Effector memory CD8-positive, alpha-beta T cell (primary cell): Measurements from ENCODE around the gene NECTIN1.

Experiments used
- ATAC-seq: fragments of 150-1000 bp; cut with Tn5 transposase; replicated peaks from 2 replicates; pipeline ENCODE4 v1.10.0; 2021; ENCODE audit warnings: mild to moderate bottlenecking, moderate library complexity
- DNase-seq, 3 experiments: peaks; one replicate each; pipeline ENCODE4 v3.0.0; 2021
- H3K27ac Mint-ChIP-seq, 2 donors: one replicate each; pipeline ENCODE4 v1.8.0; 2022; ENCODE audit warnings: mild to moderate bottlenecking in 2 of 2, mixed read lengths in 2 of 2, moderate library complexity in 2 of 2
- H3K27me3 Mint-ChIP-seq, 2 donors: one replicate each; pipeline ENCODE4 v1.8.0; 2022; ENCODE audit warnings: mixed read lengths in 2 of 2
- H3K36me3 Mint-ChIP-seq: one replicate; pipeline ENCODE4 v1.8.0; 2022; ENCODE audit warnings: mild to moderate bottlenecking, moderate library complexity, mixed read lengths; ENCODE audit not compliant: insufficient read depth
- H3K4me1 Mint-ChIP-seq, 2 donors: one replicate each; pipeline ENCODE4 v1.8.0; 2022; ENCODE audit warnings: low read depth in 2 of 2, mixed read lengths in 2 of 2
- H3K4me3 Mint-ChIP-seq, 2 donors: one replicate each; pipeline ENCODE4 v1.8.0; 2022; ENCODE audit warnings: mild to moderate bottlenecking in 2 of 2, mixed read lengths in 2 of 2, moderate library complexity in 2 of 2
- H3K9me3 Mint-ChIP-seq, 2 donors: one replicate each; pipeline ENCODE4 v1.8.0; 2022; ENCODE audit warnings: mixed read lengths in 2 of 2

NECTIN1 gene

GRCh38 chr11:119722281-119722794, 6.7 kb downstream of the NECTIN1 start:
- DNase-seq, result no peak
- H3K4me3 Mint-ChIP-seq, result no peak overlapping the region

DNA sequence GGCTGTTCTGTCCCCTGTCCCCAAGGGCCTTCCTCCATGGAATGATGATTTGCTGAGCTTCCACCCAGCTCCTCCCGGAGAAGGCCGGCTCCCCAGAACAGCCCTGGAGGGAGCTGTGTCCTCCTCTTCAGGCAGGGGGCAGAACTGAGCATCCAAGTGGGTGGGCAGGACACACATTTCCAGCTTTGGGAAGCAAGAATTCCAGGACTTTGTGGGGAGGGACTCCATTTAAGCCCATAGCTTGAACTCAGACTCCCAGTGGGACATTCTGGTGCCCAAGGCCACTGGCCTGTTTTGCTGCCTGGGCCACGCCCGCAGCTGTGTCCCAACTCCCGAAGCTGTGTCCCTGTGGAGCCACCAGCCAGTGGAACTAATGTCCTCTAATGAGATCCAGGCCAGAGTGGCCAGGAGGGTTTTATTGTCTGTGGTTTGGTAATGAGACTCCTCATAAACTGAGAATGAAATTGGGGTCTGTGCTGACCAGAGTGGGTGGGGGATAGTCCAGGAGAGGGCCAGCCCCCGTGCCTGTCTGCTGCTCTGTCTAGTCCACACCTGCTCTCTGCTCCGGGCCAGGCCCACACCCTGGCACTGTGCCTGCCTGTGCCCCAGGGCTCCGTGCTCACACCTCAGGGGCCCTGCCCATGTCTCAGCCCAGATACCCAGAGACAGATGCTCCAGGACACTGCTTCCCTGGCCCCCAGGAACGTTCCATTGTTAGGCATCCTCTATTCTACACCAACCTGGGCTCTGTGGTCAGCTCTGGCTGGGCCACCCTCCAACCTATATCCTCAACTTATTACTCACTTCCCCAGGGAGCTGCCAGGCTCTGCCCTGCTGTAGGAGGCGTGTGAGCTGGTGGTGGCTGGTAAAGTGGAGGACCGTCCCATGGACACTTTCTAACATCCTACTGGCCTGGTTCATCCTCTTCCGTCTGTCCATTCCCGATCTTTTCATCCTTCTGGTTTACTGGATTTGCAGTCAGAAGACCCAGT, 7.6 kb downstream of the NECTIN1 start:
- Mint-ChIP-seq H3K27ac (no peak overlapping the region), H3K4me1 (peaks cover 0 to 15% of the 10 kb centered on the region in 2 donors), H3K9me3 (no peaks in the 10 kb centered on the region), H3K27me3 (peaks cover 10 to 23% of the 10 kb centered on the region in 2 donors), H3K36me3 (peaks cover 8% of the 10 kb centered on the region), H3K4me3 (no peak overlapping the region)
- ATAC-seq (no peak), DNase-seq (no peak)

More at GRCh38 chr11:119722281-119722794, 6.7 kb downstream of the NECTIN1 start:
- Mint-ChIP-seq H3K36me3 (peaks cover 8% of the 10 kb centered on the region), H3K27me3 (peaks cover 10 to 23% of the 10 kb centered on the region in 2 donors), H3K4me1 (peaks cover 0 to 18% of the 10 kb centered on the region in 2 donors), H3K9me3 (no peaks in the 10 kb centered on the region), H3K27ac (no peak overlapping the region)
- ATAC-seq, result no peak

DNA sequence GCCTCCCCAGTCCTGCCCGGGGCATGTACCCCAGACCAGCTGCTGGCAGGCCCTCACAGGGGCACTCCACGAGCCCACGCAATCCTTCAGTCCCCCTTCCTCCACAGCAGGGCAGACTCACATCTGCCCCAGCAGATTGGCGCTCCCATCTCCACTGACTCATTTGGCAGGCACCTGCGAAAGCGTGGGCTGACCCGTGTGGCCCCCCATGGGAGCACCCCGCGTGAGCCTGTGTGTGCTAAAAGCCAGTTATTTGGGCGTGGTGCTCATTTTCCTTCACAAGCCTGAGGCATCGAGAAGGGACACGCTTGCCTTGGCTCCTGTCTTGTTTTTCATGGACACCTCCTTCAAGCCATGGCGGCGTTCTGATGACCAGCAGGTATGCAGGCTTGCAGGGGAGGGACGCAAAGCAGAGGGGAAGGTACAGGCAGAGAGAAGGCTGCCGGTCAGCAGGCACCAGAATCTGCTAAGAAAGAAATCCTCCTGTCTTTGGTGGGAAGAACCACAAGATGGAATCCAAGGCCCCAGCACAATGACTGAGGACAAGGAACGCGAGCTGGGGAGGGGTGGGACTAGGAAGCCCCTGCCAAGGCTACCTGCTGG, 8.6 kb downstream of the NECTIN1 start:
- Mint-ChIP-seq H3K4me3 (no peak overlapping the region), H3K36me3 (peaks cover 8% of the 10 kb centered on the region), H3K9me3 (no peaks in the 10 kb centered on the region), H3K4me1 (peaks cover 0 to 7% of the 10 kb centered on the region in 2 donors), H3K27me3 (peaks cover 10 to 23% of the 10 kb centered on the region in 2 donors), H3K27ac (no peak overlapping the region)
- DNase-seq (no peak), ATAC-seq (no peak)

DNA sequence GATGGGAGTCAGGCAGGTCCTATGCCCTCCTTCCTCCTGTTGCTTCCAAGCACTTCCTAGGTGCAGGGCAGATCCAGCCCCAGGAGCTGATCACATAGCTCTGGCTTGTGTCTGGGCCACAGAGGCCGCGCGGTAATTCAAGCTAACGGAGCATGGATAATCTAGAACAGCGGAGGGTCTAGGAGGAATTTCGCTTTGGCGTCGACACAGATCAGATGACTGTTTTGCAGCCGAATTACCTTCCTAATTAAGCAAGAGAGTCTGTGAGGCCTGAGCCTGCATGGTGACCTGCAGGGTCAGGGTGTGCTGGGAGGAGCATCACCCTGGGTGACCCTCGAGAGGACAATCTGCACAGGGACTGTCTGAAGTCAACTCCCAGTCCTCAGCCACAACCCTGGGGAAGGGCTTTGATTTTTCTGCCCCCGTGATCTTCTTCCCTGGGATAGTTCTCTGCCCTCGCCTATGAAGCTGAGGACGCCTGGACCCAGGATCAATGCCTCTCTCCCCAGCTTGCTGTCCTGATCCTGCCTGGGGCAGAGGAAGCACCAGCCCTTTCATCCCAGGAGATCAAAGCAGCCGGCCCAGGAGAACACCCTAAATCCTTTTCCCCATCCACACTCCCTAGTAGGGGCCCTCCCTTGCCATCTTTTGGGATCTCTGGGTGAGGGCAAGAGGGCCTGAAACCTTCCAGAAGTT, 11.0 kb downstream of the NECTIN1 start:
- ATAC-seq (no peak), DNase-seq (no peak)
- peaks cover 20 to 23% of the 10 kb centered on the region in 2 donors for H3K27me3 Mint-ChIP-seq
- no peak overlapping the region for H3K27ac Mint-ChIP-seq
- no peaks in the 10 kb centered on the region for H3K9me3 Mint-ChIP-seq
- H3K4me3 Mint-ChIP-seq, result no peak overlapping the region
- H3K4me1 Mint-ChIP-seq, result peaks cover 0 to 7% of the 10 kb centered on the region in 2 donors
- H3K36me3 Mint-ChIP-seq, result peaks cover 5% of the 10 kb centered on the region

DNA sequence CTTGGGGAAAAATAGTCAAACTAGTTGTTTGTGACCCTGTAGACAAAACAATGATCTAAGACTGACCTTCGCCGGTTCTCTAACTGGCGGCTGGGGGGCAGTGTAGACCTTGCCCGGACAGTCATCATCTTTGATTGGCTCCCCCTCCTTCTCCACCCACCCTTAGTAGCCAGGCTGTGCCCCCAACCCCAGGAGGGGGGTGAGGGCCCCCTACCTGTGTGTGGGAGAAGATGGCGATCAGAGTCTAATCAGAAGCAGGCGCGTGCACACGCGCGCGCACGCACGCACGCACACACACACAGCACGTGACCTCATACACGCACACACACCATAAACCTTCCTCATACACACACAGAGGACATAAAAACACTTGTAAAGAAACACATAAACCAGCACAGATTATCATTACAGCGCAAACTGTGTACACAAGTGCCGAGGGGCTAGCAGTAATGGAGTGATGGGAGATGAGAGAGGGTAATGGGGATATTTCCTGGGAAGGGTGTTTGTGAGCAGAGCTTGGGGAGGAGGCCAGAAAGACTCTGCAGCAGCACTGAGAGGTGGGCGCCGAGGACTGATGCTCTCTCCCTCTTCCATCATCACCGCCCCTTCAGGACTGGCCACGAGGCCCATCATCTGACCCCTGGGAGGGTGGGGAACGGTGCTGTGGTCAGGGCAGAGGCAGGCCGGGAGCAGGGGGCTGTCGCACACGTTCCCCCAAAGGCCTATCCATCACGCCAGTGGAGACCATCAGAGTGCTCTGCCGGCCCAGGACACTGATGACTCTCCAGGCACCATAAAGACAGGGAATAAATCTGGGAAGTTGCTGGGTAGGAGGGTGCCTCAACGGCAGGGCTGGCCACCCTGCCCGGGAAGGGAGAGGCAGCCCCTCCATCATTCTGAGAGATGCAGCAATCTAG, 12.2 kb downstream of the NECTIN1 start:
- DNase-seq (no peak), ATAC-seq (no peak)
- H3K36me3 Mint-ChIP-seq, result peaks cover 5% of the 10 kb centered on the region
- no peak overlapping the region for H3K4me3 Mint-ChIP-seq
- no peaks in the 10 kb centered on the region for H3K9me3 Mint-ChIP-seq
- H3K27ac Mint-ChIP-seq, result no peak overlapping the region
- H3K4me1 Mint-ChIP-seq, result peaks cover 0 to 3% of the 10 kb centered on the region in 2 donors
- peaks cover 12 to 19% of the 10 kb centered on the region in 2 donors for H3K27me3 Mint-ChIP-seq

DNA sequence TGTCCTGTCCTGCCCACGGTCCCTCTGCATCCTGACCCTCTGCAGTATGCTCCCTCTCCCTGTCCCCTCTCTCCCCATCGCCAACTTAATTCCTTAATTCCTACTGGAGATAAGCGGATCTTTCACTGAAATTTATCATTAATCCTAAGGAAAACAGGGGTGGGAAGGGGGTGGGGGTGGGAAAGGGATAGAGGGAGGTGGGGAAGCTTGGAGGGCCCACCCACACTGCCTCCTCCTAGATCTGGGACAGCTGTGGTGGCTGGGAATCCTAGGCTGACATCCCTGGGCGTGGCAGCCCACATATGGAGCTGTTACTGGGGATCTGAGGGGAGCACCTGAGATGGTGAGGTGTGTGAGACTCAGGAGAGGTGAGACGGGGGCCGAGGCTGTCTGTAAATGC, 14.4 kb downstream of the NECTIN1 start:
- H3K4me3 Mint-ChIP-seq, result no peak overlapping the region
- ATAC-seq (no peak), DNase-seq (no peak)
- peaks cover 3% of the 10 kb centered on the region for H3K36me3 Mint-ChIP-seq
- H3K27me3 Mint-ChIP-seq, result peaks cover 22 to 24% of the 10 kb centered on the region in 2 donors
- H3K9me3 Mint-ChIP-seq, result no peaks in the 10 kb centered on the region
- no peak overlapping the region for H3K27ac Mint-ChIP-seq
- peaks cover 0 to 11% of the 10 kb centered on the region in 2 donors for H3K4me1 Mint-ChIP-seq

DNA sequence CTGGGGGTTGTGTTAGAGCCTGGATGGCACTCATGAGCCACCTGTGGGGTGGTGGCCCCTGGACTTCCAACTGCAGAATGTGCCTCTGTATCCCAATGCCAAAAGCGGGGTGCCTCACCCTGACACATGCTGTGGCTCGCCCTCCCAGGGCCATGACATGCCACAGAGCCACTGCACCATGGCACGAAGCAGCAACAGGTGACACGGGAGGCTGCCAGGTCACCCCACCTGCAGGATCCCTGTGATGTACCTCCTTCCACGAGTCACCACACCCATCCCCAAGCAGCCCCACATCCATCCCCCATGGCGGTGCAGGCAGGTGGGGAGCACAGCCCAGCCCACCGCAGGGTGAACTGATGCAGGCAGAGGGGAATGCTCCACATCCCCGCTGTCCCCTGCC, 14.8 kb downstream of the NECTIN1 start:
- H3K4me1 Mint-ChIP-seq, result peaks cover 0 to 15% of the 10 kb centered on the region in 2 donors
- DNase-seq (no peak), ATAC-seq (no peak)
- no peak overlapping the region for H3K27ac Mint-ChIP-seq
- peaks cover 3% of the 10 kb centered on the region for H3K36me3 Mint-ChIP-seq
- H3K9me3 Mint-ChIP-seq, result no peaks in the 10 kb centered on the region
- H3K27me3 Mint-ChIP-seq, result peaks cover 25 to 26% of the 10 kb centered on the region in 2 donors
- no peak overlapping the region for H3K4me3 Mint-ChIP-seq

DNA sequence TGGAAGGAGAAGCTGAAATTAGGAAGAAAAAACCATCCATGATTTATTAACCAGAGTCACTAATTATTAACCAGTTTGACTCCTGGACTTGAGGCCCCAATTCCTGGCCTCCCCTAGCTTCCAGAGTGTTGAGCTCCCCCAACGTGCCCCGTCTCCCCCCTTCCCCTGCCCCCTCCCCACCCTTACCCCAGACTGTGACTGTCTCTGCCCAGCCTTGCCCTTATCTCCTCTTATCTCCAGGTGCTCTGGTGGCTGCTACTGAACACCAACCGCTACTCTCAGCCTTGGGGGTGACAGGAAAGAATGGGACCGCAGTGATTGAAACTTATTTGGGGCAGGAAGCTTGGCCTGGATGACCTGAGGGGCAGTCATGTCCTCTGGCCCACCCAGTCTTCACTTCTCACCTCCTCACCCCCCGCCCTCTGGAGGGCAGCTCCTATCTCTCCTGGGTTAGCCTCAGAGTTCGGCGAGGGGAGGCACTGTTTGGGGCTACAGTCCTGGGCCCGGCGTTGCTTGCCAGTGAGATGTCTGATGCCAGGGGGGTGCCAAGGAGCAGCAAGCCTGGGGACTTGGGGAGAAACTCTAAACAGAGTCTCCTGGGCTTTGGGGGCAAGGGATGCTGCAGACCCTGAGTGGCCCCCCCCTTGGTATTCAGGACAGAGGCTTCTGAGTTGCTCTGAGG, 15.5 kb downstream of the NECTIN1 start:
- Mint-ChIP-seq H3K36me3 (peaks cover 3% of the 10 kb centered on the region), H3K4me3 (no peak overlapping the region), H3K27ac (no peak overlapping the region), H3K4me1 (peaks cover 0 to 15% of the 10 kb centered on the region in 2 donors), H3K9me3 (no peaks in the 10 kb centered on the region), H3K27me3 (peaks cover 32% of the 10 kb centered on the region in 2 donors)
- no peak for ATAC-seq
- DNase-seq, result no peak

DNA sequence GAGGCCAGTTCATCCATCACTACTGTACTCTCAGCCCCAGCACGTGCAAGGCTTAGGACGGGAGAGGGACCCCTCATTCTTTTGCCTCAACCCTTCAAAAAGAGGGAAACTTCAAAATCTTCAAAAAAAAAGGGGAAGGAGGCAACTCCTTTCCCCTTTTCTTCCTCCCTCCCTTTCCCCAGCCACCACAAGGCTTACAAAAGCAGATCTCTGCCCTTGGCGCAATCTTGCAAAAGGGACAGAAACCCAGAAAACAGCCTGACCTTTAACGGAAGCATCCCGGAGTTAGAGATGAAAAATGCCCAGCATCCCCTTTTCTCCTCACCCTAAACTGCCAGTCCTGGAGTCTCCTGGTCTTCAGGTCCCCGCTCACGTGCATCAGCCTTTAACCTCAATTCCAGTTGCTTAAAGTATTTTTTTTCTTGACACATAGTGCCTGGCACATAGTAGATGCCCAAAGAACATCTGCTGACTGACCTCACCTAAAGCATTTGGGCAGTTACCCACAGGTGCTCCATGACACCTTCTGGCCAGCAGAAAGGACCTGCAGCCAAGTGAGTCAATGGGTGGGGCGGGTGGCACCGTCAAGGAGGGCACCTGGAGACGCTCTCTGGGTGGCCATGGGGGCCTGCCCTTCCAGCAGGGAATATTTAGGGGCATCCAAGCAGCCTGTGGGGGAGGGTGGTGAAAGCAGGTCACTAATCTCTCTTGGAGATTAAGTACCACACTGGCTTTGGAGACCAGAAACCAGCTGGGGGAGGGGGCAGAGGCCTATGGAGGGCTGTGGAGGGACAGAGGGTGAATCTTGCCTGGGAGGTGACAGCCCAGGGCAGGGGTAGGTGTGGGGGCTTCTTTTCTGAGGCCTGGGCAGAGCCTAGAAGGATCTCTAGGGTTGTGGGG, 16.3 kb downstream of the NECTIN1 start:
- DNase-seq (no peak), ATAC-seq (no peak)
- Mint-ChIP-seq H3K9me3 (no peaks in the 10 kb centered on the region), H3K27ac (no peak overlapping the region), H3K36me3 (peaks cover 3% of the 10 kb centered on the region), H3K27me3 (peaks cover 40% of the 10 kb centered on the region in 2 donors), H3K4me1 (peaks cover 0 to 15% of the 10 kb centered on the region in 2 donors), H3K4me3 (no peak overlapping the region)

- peaks cover 46 to 47% of the 10 kb centered on the region in 2 donors for H3K27me3 Mint-ChIP-seq
- no peak for ATAC-seq
These were observed 17.0 kb downstream of the NECTIN1 start for GRCh38 chr11:119712006-119712405.

DNA sequence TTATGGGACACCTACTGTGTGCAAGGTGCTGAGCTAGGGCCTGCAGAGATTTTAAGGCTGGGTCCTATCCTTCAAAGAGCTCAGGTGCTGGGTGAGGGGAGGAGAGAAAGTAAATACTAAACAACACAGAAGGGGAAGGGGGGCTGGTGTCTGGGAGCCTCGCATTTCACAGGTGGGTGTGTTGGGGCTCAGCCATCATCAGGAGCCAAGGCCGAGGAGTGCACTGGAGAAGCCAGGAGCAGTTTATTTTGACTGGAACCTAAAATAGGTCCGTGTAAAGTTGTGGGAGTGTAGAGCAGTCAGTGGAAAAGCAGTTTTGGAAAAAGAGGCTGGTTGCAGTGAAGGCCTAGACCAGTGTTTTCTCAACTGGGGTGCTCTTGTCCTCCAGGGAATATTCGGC, 17.5 kb downstream of the NECTIN1 start:
- no peak for ATAC-seq
- Mint-ChIP-seq H3K9me3 (no peaks in the 10 kb centered on the region), H3K4me1 (peaks cover 0 to 15% of the 10 kb centered on the region in 2 donors), H3K27me3 (peaks cover 46 to 48% of the 10 kb centered on the region in 2 donors), H3K36me3 (peaks cover 4% of the 10 kb centered on the region), H3K4me3 (no peak overlapping the region), H3K27ac (no peak overlapping the region)
- no peak for DNase-seq

More at GRCh38 chr11:119712006-119712405, 17.0 kb downstream of the NECTIN1 start:
- peaks cover 0 to 15% of the 10 kb centered on the region in 2 donors for H3K4me1 Mint-ChIP-seq
- no peak overlapping the region for H3K27ac Mint-ChIP-seq
- DNase-seq, result no peak
- H3K9me3 Mint-ChIP-seq, result no peaks in the 10 kb centered on the region
- H3K4me3 Mint-ChIP-seq, result no peak overlapping the region
- peaks cover 3% of the 10 kb centered on the region for H3K36me3 Mint-ChIP-seq
